Astrocyte (in vitro differentiated cells and primary cell): ENCODE data around the gene NPC2.

Experiments
- EZH2 ChIP-seq: IDR thresholded peaks from 2 replicates; pipeline ENCODE4 v1.6.1; 2012; ENCODE audit warnings: mild to moderate bottlenecking, low read length, inconsistent platforms; ENCODE audit not compliant: insufficient read depth
- TF ChIP-seq, protein P1 (sequence below): IDR thresholded peaks from 2 replicates; pipeline ENCODE4 v1.5.1; 2011; ENCODE audit warnings: low read depth, mild to moderate bottlenecking, inconsistent platforms, low read length, moderate library complexity; ENCODE audit not compliant: insufficient read depth

GRCh38 chr14:74503938-74504335 is 10.8 kb upstream of the NPC2 start:
- TF ChIP-seq, protein P1, sequence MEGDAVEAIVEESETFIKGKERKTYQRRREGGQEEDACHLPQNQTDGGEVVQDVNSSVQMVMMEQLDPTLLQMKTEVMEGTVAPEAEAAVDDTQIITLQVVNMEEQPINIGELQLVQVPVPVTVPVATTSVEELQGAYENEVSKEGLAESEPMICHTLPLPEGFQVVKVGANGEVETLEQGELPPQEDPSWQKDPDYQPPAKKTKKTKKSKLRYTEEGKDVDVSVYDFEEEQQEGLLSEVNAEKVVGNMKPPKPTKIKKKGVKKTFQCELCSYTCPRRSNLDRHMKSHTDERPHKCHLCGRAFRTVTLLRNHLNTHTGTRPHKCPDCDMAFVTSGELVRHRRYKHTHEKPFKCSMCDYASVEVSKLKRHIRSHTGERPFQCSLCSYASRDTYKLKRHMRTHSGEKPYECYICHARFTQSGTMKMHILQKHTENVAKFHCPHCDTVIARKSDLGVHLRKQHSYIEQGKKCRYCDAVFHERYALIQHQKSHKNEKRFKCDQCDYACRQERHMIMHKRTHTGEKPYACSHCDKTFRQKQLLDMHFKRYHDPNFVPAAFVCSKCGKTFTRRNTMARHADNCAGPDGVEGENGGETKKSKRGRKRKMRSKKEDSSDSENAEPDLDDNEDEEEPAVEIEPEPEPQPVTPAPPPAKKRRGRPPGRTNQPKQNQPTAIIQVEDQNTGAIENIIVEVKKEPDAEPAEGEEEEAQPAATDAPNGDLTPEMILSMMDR, result no peak
- no peak for TF ChIP-seq EZH2
